Ascending aorta (tissue), 2 donors: ENCODE measurements around the gene SORBS2. TPM values are rescaled to one million over a fixed set of nuclear protein-coding genes. Genes with fewer than 3 reads are reported as not detected.

Experiments used
- DNase-seq, 2 donors: peaks; one replicate each; pipeline ENCODE4 v3.0.0-alpha.2; 2019; ENCODE audit warnings: low spot score in 2 of 2
- H3K27ac ChIP-seq, 2 donors: fragments of 200-600 bp; sonication (generic); one replicate each; pipeline ENCODE4 v1.5.1; 2016 to 2017; ENCODE audit warnings: mild to moderate bottlenecking in 1 of 2
- H3K27me3 ChIP-seq: fragments of 200-600 bp; sonication (generic); one replicate; pipeline ENCODE4 v1.5.1; 2017
- H3K36me3 ChIP-seq, 2 donors: fragments of 200-600 bp; sonication (generic); one replicate each; pipeline ENCODE4 v1.5.1; 2016
- H3K4me1 ChIP-seq, 2 donors: fragments of 200-600 bp; sonication (generic); one replicate each; pipeline ENCODE4 v1.5.1; 2016 to 2017; ENCODE audit warnings: mild to moderate bottlenecking in 1 of 2
- H3K4me3 ChIP-seq, 2 donors: fragments of 200-600 bp; sonication (generic); one replicate each; pipeline ENCODE4 v1.5.1; 2016 to 2017; ENCODE audit warnings: mild to moderate bottlenecking in 1 of 2
- H3K9me3 ChIP-seq, 2 donors: fragments of 200-600 bp; sonication (generic); one replicate each; pipeline ENCODE4 v1.5.1; 2016
- CTCF ChIP-seq, 3 experiments: fragments of 200-600 bp in 2 of 3; fragments of 450-650 bp in 1 of 3; sonication (generic) in 2 of 3; IDR thresholded peaks; one replicate each; pipeline ENCODE4 v1.5.1; 2016 to 2019; ENCODE audit warnings: antibody characterized with exemption in 3 of 3, mild to moderate bottlenecking in 1 of 3, moderate library complexity in 1 of 3
- intact Hi-C: fragments of 100-400 bp; cut with DNase I; formaldehyde crosslinking; loops from one replicate; pipeline ENCODE4 v1.15.1; 2023
- total RNA-seq: library from RNA; depleted of rRNA; stranded (reverse); fragments of >200 nt; gene quantifications from one replicate; pipeline ENCODE4 v1.1.0, GENCODE V29; 2016

Gene SORBS2
- total RNA-seq, 1 donor from 2014 or later, result 246 TPM

- no peak for TF ChIP-seq CTCF (IDR thresholded peaks at IDR 0.05)
- DNase-seq, result no peak
- intact Hi-C loops, result no loop called here
- H3K27me3 ChIP-seq, result no peaks in the 10 kb centered on the region
- peaks cover 13 to 67% of the 10 kb centered on the region in 2 donors for H3K4me1 ChIP-seq
- H3K4me3 ChIP-seq, result no peak overlapping the region
- H3K36me3 ChIP-seq, result no peaks in the 10 kb centered on the region
- H3K27ac ChIP-seq, result peak overlapping the region; percentile 50 to 87
- no peaks in the 10 kb centered on the region for H3K9me3 ChIP-seq
Measured at GRCh38 chr4:185734214-185734613, 77.8 kb downstream of the SORBS2 start.

- peak in 2 of 3 experiments; percentile 19 to 30 for TF ChIP-seq CTCF (IDR thresholded peaks at IDR 0.05)
- no peak overlapping the region for H3K4me3 ChIP-seq
- no peak for DNase-seq
- intact Hi-C loops, result no loop called here
- no peaks in the 10 kb centered on the region for H3K36me3 ChIP-seq
- H3K27me3 ChIP-seq, result no peaks in the 10 kb centered on the region
- H3K27ac ChIP-seq, result peak overlapping the region; percentile 55 to 87
- peaks cover 0 to 41% of the 10 kb centered on the region in 2 donors for H3K4me1 ChIP-seq
- no peaks in the 10 kb centered on the region for H3K9me3 ChIP-seq
Measured at GRCh38 chr4:185730849-185731608, 81.0 kb downstream of the SORBS2 start.

- no peak overlapping the region for H3K4me3 ChIP-seq
- no peaks in the 10 kb centered on the region for H3K9me3 ChIP-seq
- H3K27ac ChIP-seq, result peak overlapping the region; percentile 55 to 87
- H3K27me3 ChIP-seq, result no peaks in the 10 kb centered on the region
- DNase-seq, result no peak
- no peak for TF ChIP-seq CTCF (IDR thresholded peaks at IDR 0.05)
- H3K36me3 ChIP-seq, result no peaks in the 10 kb centered on the region
- peaks cover 0 to 37% of the 10 kb centered on the region in 2 donors for H3K4me1 ChIP-seq
- intact Hi-C loops, result no loop called here
Measured at GRCh38 chr4:185730387-185730786, 81.6 kb downstream of the SORBS2 start.

- no peaks in the 10 kb centered on the region for H3K27me3 ChIP-seq
- peak overlapping the region; percentile 55 to 87 for H3K27ac ChIP-seq
- no peaks in the 10 kb centered on the region for H3K36me3 ChIP-seq
- no peaks in the 10 kb centered on the region for H3K9me3 ChIP-seq
- no peak for DNase-seq
- peak overlapping the region in 1 of 2 donors; percentile 3 for H3K4me3 ChIP-seq
- H3K4me1 ChIP-seq, result peaks cover 0 to 32% of the 10 kb centered on the region in 2 donors
- TF ChIP-seq CTCF (IDR thresholded peaks at IDR 0.05), result no peak
- intact Hi-C loops, result no loop called here
Measured at GRCh38 chr4:185729391-185729804, 82.6 kb downstream of the SORBS2 start.

- no peaks in the 10 kb centered on the region for H3K9me3 ChIP-seq
- no peak overlapping the region for H3K4me3 ChIP-seq
- H3K27ac ChIP-seq, result peak overlapping the region; percentile 55 to 87
- no peaks in the 10 kb centered on the region for H3K27me3 ChIP-seq
- DNase-seq, result no peak
- peaks cover 0 to 32% of the 10 kb centered on the region in 2 donors for H3K4me1 ChIP-seq
- H3K36me3 ChIP-seq, result no peaks in the 10 kb centered on the region
- TF ChIP-seq CTCF (IDR thresholded peaks at IDR 0.05), result no peak
- intact Hi-C loops, result no loop called here
Measured at GRCh38 chr4:185728893-185729292, 83.1 kb downstream of the SORBS2 start.
